Activated CD8-positive, alpha-beta memory T cell treated with anti-CD3 and anti-CD28 coated beads, Interleukin-2, amount 10 ng/mL, durations not matched to agents 7 days and 5 days (primary cell): ENCODE results near the gene RAB36. TPM values are rescaled to one million over a fixed set of nuclear protein-coding genes. Genes with fewer than 3 reads are reported as not detected.

Experiments
- ATAC-seq: fragments of 150-1000 bp; cut with Tn5 transposase; one replicate; pipeline ENCODE4 v1.10.0; 2021; ENCODE audit warnings: moderate library complexity
- CTCF ChIA-PET: fragments of 350-600 bp; sonication (Branson Sonifier 250); formaldehyde crosslinking; loops from one replicate; lab custom pipeline; 2021; ENCODE audit warnings: antibody characterized with exemption; lab: Charles Lee
- DNase-seq: peaks from one replicate; pipeline ENCODE4 v3.0.0-alpha.2; 2020
- H3K27ac Mint-ChIP-seq: one replicate; pipeline ENCODE4 v1.8.0; 2021; ENCODE audit warnings: mild to moderate bottlenecking, mixed read lengths
- H3K27me3 Mint-ChIP-seq: one replicate; pipeline ENCODE4 v1.8.0; 2021; ENCODE audit warnings: mixed read lengths
- H3K36me3 Mint-ChIP-seq: one replicate; pipeline ENCODE4 v1.8.0; 2021; ENCODE audit warnings: mild to moderate bottlenecking, mixed read lengths
- H3K4me1 Mint-ChIP-seq: one replicate; pipeline ENCODE4 v1.8.0; 2021; ENCODE audit warnings: mixed read lengths
- H3K4me3 Mint-ChIP-seq: one replicate; pipeline ENCODE4 v1.8.0; 2021; ENCODE audit warnings: mild to moderate bottlenecking, moderate library complexity, mixed read lengths
- H3K9me3 Mint-ChIP-seq: one replicate; pipeline ENCODE4 v1.8.0; 2022; ENCODE audit warnings: low read depth, mixed read lengths
- total RNA-seq, 2 experiments: library from RNA; stranded (reverse); gene quantifications; one replicate each; pipeline ENCODE4 v1.2.3, GENCODE V29; 2021

RAB36 gene
- total RNA-seq, 2 experiments from 2014 or later, result 0.26 to 0.37 TPM

DNA sequence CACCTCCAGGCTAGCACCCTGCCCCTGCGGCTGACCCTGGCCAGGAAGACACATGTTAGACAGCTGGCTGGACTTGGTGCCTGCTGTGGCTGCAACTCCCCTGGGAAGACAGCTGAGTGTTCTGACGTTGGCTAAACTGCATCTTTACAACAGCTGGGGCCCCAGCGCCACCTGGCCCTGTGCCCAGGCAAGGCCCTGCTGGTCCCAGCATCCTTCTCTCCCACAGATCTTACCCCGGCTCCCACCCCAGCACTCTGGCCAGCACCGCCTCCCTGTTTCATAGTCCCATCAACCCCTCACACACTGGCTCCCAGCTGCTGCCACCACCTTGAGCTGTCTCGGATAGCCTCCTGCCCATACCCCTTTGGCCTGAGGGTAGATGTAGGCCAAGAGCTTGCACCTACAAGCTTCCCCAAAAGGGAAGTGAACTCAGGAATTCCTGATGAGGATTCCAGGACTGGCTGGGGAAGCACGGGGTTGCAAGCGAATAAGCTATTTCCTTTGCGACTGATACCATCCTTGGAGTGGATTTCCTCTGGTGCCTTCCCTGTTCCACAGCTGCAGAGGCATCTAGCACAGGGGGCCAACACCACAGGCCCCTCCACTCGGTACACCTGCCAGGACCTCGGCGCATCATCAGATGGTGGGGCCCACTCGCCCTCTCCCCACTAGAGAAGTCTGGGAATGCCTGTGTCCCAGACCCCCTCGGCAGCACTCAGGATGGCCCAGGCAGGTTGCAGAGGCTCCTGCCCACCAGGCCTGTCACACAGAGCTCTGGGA is 32.0 kb upstream of the RAB36 start:
- Mint-ChIP-seq H3K4me1 (no peaks in the 10 kb centered on the region), H3K9me3 (no peaks in the 10 kb centered on the region), H3K27me3 (no peaks in the 10 kb centered on the region), H3K36me3 (no peaks in the 10 kb centered on the region), H3K4me3 (no peak overlapping the region), H3K27ac (no peak overlapping the region)
- DNase-seq (no peak), ATAC-seq (no peak)
- CTCF ChIA-PET, result interaction anchor here (2.4 kb wide), 1 partner anchor 14 kb away, joined by 8 read pairs; no protein-coding TSS in a partner anchor

GRCh38 chr22:23113847-23114720 is 31.2 kb upstream of the RAB36 start:
- Mint-ChIP-seq H3K9me3 (no peaks in the 10 kb centered on the region), H3K36me3 (no peaks in the 10 kb centered on the region), H3K4me3 (no peak overlapping the region), H3K27me3 (no peaks in the 10 kb centered on the region), H3K27ac (no peak overlapping the region), H3K4me1 (no peaks in the 10 kb centered on the region)
- CTCF ChIA-PET, result interaction anchor here (2.4 kb wide), 1 partner anchor 13 kb away, joined by 8 read pairs; no protein-coding TSS in a partner anchor
- DNase-seq, result no peak
- ATAC-seq, result no peak

DNA sequence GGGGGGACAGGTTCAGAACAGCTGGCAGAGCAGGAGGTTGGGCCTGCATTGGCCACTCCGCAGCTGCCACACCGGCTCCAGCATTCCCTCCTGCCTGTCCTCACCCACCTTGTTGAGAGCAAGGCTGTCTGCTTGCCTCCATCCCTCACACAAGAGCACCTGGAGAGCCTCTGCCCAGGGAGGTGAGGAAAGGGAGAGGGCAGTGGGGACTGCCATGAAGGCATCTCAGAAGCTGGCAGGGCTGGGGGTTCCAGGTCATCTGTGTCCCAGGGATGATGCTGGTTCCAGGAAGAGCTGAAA is 30.6 kb upstream of the RAB36 start:
- ATAC-seq, result no peak
- Mint-ChIP-seq H3K27me3 (no peaks in the 10 kb centered on the region), H3K36me3 (no peaks in the 10 kb centered on the region), H3K9me3 (no peaks in the 10 kb centered on the region), H3K4me1 (peaks cover 6% of the 10 kb centered on the region), H3K4me3 (no peak overlapping the region), H3K27ac (no peak overlapping the region)
- CTCF ChIA-PET, result interaction anchor here (2.4 kb wide), 1 partner anchor 13 kb away, joined by 8 read pairs; no protein-coding TSS in a partner anchor
- no peak for DNase-seq

- ATAC-seq (no peak), DNase-seq (no peak)
- Mint-ChIP-seq H3K27ac (no peak overlapping the region), H3K36me3 (no peaks in the 10 kb centered on the region), H3K27me3 (no peaks in the 10 kb centered on the region), H3K4me3 (no peak overlapping the region), H3K9me3 (no peaks in the 10 kb centered on the region), H3K4me1 (peaks cover 9% of the 10 kb centered on the region)
- CTCF ChIA-PET, result no interaction called here
Observed at GRCh38 chr22:23115369-23115768, 29.9 kb upstream of the RAB36 start.

DNA sequence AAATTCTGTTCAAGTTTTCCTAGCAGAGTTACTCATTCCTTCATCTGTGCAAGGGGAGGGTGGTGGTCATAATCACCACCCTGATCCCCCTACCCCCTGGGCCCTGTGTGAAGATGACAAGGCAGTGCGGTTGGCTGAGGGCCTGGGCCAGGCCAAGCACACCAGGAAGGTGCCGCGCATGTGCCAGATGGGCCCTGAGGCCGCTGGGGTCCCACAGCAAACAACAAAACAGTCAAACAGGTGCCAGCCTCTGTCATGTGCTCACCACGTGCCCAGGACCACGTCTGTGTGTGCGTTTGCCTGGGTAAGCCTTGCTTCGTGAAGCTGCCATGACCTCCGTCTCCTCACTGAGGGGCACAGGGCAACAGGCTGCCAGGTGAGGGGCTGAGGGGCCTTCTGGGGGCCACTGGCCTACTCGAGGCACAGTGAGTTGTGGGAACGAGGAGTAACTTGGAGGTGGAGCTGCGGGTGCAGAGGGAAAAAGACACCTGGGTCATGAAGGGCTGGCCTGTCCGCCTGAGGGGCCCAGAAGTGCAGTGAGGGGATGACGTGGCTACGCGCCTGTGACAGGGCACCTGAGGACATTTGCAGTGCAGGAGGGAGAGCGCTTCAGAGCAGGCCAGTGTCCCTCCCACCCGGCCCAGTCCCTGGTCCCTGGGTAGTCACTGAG is 29.3 kb upstream of the RAB36 start:
- no peak for ATAC-seq
- H3K4me3 Mint-ChIP-seq, result no peak overlapping the region
- no peaks in the 10 kb centered on the region for H3K36me3 Mint-ChIP-seq
- no peaks in the 10 kb centered on the region for H3K27me3 Mint-ChIP-seq
- H3K9me3 Mint-ChIP-seq, result no peaks in the 10 kb centered on the region
- H3K4me1 Mint-ChIP-seq, result peaks cover 9% of the 10 kb centered on the region
- CTCF ChIA-PET, result interaction anchor here (1.0 kb wide), 1 partner anchor 12 kb away, joined by 3 read pairs; no protein-coding TSS in a partner anchor
- no peak overlapping the region for H3K27ac Mint-ChIP-seq
- no peak for DNase-seq

DNA sequence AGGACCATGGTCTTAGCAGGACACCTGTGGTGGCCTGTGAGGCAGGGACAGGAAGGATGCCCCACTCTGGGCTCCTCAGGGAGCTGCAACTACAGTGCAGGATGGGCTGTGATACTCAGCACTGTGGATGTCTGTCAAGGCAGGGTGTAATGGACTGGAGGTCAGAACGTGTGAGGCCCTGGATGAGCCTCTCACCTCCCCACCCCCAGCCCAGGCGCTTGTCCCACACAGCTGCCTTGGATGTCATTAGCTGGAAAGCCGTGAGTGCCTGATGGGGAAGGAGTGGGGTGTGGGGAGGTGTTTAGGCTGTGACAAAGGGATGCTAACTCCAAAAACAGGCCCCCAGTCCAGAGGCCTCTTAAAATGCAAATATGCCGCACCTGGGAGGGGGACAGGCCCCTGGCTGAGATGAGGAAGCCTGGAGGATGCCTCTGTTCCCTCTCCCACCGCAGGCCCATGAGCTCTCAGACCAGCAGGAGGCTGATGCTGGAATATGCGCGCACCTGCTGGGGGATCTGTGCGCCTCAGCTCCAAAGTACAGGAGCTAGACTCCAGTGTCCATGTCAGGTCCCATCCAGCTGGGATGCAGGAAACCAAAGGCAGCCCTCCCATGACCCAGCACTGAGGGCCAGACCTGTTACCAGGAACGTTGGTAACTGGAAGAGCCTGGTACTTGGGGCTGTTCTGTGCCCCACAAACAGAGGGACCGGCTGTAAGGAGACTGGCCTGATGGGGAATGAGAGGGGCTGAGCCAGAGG is 28.6 kb upstream of the RAB36 start:
- H3K9me3 Mint-ChIP-seq, result no peaks in the 10 kb centered on the region
- H3K36me3 Mint-ChIP-seq, result no peaks in the 10 kb centered on the region
- no peak overlapping the region for H3K4me3 Mint-ChIP-seq
- CTCF ChIA-PET, result interaction anchor here (1.0 kb wide), 1 partner anchor 11 kb away, joined by 3 read pairs; no protein-coding TSS in a partner anchor
- H3K27me3 Mint-ChIP-seq, result no peaks in the 10 kb centered on the region
- no peak overlapping the region for H3K27ac Mint-ChIP-seq
- ATAC-seq, result no peak
- peaks cover 9% of the 10 kb centered on the region for H3K4me1 Mint-ChIP-seq
- no peak for DNase-seq

DNA sequence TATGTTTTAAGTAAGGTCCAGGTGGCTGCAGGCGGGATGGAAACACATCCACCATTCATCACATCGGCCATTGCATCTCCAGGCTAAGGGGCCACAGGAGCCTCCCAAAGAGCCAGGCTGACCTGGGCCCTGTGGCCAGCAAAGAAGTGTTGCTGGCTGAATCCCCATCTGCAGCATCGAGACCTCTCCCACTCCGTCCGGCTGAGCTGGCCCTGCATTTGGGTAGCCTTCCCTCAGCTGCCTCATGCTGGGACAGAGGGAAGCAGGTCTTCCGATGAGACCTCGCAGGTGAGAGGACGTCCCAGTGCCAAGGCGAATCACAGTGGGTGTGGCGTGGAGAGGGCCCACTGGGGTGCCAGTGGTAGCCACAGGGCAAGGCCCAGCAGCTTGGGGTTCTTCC is 28.0 kb upstream of the RAB36 start:
- Mint-ChIP-seq H3K27me3 (no peaks in the 10 kb centered on the region), H3K27ac (no peak overlapping the region), H3K4me1 (peaks cover 9% of the 10 kb centered on the region), H3K4me3 (no peak overlapping the region), H3K9me3 (no peaks in the 10 kb centered on the region), H3K36me3 (no peaks in the 10 kb centered on the region)
- DNase-seq (no peak), ATAC-seq (no peak)
- CTCF ChIA-PET, result no interaction called here

- H3K9me3 Mint-ChIP-seq, result no peaks in the 10 kb centered on the region
- CTCF ChIA-PET, result interaction anchor here (0.7 to 2.0 kb wide), 2 partner anchors 14 to 60 kb away, joined by 3 to 6 read pairs; no protein-coding TSS in a partner anchor
- DNase-seq, result no peak
- no peaks in the 10 kb centered on the region for H3K36me3 Mint-ChIP-seq
- H3K4me3 Mint-ChIP-seq, result no peak overlapping the region
- H3K27me3 Mint-ChIP-seq, result no peaks in the 10 kb centered on the region
- no peak overlapping the region for H3K27ac Mint-ChIP-seq
- peaks cover 9% of the 10 kb centered on the region for H3K4me1 Mint-ChIP-seq
- ATAC-seq, result no peak
Observed at GRCh38 chr22:23117891-23118646, 27.2 kb upstream of the RAB36 start.

GRCh38 chr22:23118647-23119493 is 26.4 kb upstream of the RAB36 start:
- peak overlapping the region; percentile 75 for H3K27ac Mint-ChIP-seq
- CTCF ChIA-PET, result interaction anchor here (0.7 to 3.0 kb wide), 6 partner anchors 10 to 171 kb away, joined by 3 to 11 read pairs (median 6); no protein-coding TSS in a partner anchor
- H3K36me3 Mint-ChIP-seq, result no peaks in the 10 kb centered on the region
- peaks cover 9% of the 10 kb centered on the region for H3K4me1 Mint-ChIP-seq
- ATAC-seq (no peak), DNase-seq (no peak)
- H3K27me3 Mint-ChIP-seq, result no peaks in the 10 kb centered on the region
- H3K4me3 Mint-ChIP-seq, result no peak overlapping the region
- H3K9me3 Mint-ChIP-seq, result no peaks in the 10 kb centered on the region

DNA sequence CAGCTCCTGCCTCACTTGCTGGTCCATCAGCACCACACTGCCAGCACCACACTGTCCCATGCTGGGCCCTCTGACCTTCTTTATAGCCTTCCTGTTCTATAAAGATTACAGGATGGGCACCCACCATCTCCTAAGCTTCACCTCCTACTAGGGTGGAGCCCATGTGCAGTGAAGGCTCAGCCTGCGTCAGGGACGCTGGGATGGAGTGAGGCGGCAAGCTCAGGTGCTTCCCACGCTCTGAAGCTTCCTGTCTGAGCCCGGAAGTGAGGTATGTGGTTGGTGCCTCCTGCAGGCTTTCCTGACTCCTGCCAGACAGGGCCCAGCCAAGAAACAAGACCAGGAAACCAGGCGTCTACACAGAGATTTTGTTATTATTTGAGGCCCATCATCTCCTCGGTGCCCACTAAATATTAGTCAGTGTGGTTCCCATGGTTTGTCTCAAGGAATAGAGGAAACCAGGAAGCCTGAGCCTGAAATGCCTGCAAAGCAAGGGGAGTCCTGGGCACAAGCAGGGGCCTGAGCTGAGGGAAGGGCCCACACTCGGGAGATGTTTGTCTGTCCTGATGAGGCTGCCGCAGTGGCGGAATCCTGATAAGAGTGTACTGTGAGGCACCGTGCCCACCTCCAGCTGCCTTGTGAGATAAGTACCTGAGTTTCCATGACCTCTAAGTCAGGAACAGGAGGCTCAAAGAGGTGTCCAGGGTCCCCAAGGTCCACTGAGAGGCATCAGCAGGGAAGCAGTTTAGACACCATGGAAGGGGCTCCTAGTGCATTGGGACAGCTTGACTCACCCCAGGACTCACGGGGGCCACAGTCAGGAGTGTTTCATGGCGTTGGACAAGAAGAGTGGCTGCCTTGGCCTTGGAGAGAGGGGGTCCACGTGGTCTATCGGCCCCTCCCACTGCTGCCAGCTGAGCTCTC is 25.5 kb upstream of the RAB36 start:
- Mint-ChIP-seq H3K36me3 (no peaks in the 10 kb centered on the region), H3K27me3 (no peaks in the 10 kb centered on the region), H3K9me3 (no peaks in the 10 kb centered on the region), H3K27ac (peak overlapping the region; percentile 75), H3K4me3 (no peak overlapping the region), H3K4me1 (peaks cover 9% of the 10 kb centered on the region)
- CTCF ChIA-PET, result interaction anchor here (0.7 to 3.0 kb wide), 7 partner anchors 9 to 171 kb away, joined by 3 to 11 read pairs (median 5); no protein-coding TSS in a partner anchor
- DNase-seq (peak; percentile 60), ATAC-seq (peak; percentile 78)
